H1 (cell line): ENCODE results near the gene CENPC. TPM values are rescaled to one million over a fixed set of nuclear protein-coding genes. Genes with fewer than 3 reads are reported as not detected.

ENCODE experiments used
- EGR1 ChIP-seq: IDR thresholded peaks from 2 replicates; pipeline ENCODE4 v1.6.1; 2011; ENCODE audit warnings: low read depth, low read length, borderline replicate concordance
- HDAC2 ChIP-seq, 2 experiments: fragments of 300-600 bp in 1 of 2; sonication (generic) in 1 of 2; IDR thresholded peaks; 2 replicates each; pipeline ENCODE4 v1.6.1; 2011 to 2012; ENCODE audit warnings: low read depth in 2 of 2, low read length in 2 of 2, mild to moderate bottlenecking in 2 of 2, moderate library complexity in 2 of 2, borderline replicate concordance in 1 of 2, inconsistent platforms in 1 of 2
- KDM5A ChIP-seq: fragments of 200-600 bp; IDR thresholded peaks from 2 replicates; pipeline ENCODE4 v1.7.1; 2012; ENCODE audit warnings: mild to moderate bottlenecking, low read length, inconsistent platforms, mixed read lengths
- POLR2A ChIP-seq, 2 experiments: IDR thresholded peaks; 1 replicate in 1 of 2; 2 replicates in 1 of 2; pipeline ENCODE4 v1.6.1; 2011; ENCODE audit warnings: low read depth in 2 of 2, low read length in 2 of 2, mild to moderate bottlenecking in 2 of 2; ENCODE audit errors: control extremely low read depth in 1 of 2
- RAD21 ChIP-seq, 2 experiments: IDR thresholded peaks in 1 of 2; conservative IDR thresholded peaks in 1 of 2; 2 replicates each; pipeline ENCODE4 v1.6.1; 2011; ENCODE audit warnings: low read depth in 2 of 2, low read length in 2 of 2, improper control_type of control experiment in 1 of 2, inconsistent platforms in 1 of 2, mild to moderate bottlenecking in 1 of 2, moderate library complexity in 1 of 2
- polyA plus RNA-seq, 7 experiments: library from polyadenylated mRNA; depleted of rRNA in 3 of 7; stranded (reverse) in 5 of 7; unstranded in 2 of 7; fragments of >200 nt in 5 of 7; fragments of 200-250 nt in 2 of 7; gene quantifications; 1 replicate in 5 of 7; 2 replicates in 1 of 7; 4 replicates in 1 of 7; pipeline versions ENCODE4 v1.2.1 to v1.2.3, GENCODE V29; 2011 to 2013; ENCODE audit warnings: missing spikeins in 2 of 7, mixed read lengths in 2 of 7
- total RNA-seq: library from RNA; stranded (reverse); fragmentation: NEBNext Ultra II Directional; extraction: Animal tissue kit (Norgen Biotek cat#: 25700); gene quantifications from 2 replicates; pipeline ENCODE4 v1.2.1, GENCODE V29; 2021
- TF ChIP-seq, protein P1 (sequence below): fragments of 300-600 bp; sonication (generic); IDR thresholded peaks from 2 replicates; pipeline ENCODE4 v1.7.1; 2012; ENCODE audit warnings: low read length, moderate library complexity, mild to moderate bottlenecking, inconsistent platforms; ENCODE audit not compliant: insufficient replicate concordance
- TF ChIP-seq, protein P2 (sequence below), 3 experiments: IDR thresholded peaks; 1 replicate in 2 of 3; 2 replicates in 1 of 3; pipeline versions ENCODE4 v1.5.1 to v1.6.1; 2011; ENCODE audit warnings: low read length in 3 of 3, mild to moderate bottlenecking in 3 of 3, inconsistent platforms in 2 of 3, low read depth in 1 of 3, moderate library complexity in 1 of 3; ENCODE audit not compliant: insufficient read depth in 1 of 3; ENCODE audit errors: control extremely low read depth in 1 of 3

CENPC gene
- total and polyA plus RNA-seq, 2 of the 8 experiments (the other 6 are each of a cell fraction or from before 2014, with no cell fraction given): 2.8 to 15.7 TPM

DNA sequence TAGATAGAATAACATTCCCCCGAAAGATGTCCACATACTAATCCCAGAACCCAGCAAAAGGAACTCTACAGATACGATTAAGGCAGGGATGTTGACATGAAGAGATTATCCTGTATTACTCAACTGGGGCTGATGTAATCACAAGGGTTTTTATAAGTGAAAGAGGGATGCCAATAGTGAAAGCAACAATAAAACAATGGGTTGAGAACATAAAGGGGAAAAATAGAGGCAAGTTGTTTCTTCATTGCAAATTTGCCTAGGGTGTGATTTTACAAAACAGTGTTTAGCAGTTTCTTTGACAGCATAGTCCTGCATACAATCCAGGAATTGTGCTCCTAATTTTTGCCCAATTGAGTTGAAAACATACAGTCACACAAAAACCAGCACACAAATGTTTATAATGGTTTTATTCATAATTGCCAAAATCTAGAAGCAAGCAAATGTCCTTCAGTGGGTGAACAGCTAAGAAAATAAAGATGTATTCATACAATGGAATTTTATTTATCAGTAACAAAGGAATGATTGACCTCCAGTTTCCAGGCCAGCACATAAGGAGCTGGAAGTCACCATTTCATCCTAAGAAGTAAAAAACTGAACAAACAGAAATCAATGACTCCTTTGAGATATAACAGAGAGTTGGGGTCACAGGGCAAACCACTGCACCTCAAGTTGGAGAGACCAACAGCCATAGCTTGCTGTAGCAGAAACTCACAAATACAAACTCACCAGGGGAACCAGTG is 107.2 kb downstream of the CENPC start (continued):
- TF ChIP-seq, protein P1, sequence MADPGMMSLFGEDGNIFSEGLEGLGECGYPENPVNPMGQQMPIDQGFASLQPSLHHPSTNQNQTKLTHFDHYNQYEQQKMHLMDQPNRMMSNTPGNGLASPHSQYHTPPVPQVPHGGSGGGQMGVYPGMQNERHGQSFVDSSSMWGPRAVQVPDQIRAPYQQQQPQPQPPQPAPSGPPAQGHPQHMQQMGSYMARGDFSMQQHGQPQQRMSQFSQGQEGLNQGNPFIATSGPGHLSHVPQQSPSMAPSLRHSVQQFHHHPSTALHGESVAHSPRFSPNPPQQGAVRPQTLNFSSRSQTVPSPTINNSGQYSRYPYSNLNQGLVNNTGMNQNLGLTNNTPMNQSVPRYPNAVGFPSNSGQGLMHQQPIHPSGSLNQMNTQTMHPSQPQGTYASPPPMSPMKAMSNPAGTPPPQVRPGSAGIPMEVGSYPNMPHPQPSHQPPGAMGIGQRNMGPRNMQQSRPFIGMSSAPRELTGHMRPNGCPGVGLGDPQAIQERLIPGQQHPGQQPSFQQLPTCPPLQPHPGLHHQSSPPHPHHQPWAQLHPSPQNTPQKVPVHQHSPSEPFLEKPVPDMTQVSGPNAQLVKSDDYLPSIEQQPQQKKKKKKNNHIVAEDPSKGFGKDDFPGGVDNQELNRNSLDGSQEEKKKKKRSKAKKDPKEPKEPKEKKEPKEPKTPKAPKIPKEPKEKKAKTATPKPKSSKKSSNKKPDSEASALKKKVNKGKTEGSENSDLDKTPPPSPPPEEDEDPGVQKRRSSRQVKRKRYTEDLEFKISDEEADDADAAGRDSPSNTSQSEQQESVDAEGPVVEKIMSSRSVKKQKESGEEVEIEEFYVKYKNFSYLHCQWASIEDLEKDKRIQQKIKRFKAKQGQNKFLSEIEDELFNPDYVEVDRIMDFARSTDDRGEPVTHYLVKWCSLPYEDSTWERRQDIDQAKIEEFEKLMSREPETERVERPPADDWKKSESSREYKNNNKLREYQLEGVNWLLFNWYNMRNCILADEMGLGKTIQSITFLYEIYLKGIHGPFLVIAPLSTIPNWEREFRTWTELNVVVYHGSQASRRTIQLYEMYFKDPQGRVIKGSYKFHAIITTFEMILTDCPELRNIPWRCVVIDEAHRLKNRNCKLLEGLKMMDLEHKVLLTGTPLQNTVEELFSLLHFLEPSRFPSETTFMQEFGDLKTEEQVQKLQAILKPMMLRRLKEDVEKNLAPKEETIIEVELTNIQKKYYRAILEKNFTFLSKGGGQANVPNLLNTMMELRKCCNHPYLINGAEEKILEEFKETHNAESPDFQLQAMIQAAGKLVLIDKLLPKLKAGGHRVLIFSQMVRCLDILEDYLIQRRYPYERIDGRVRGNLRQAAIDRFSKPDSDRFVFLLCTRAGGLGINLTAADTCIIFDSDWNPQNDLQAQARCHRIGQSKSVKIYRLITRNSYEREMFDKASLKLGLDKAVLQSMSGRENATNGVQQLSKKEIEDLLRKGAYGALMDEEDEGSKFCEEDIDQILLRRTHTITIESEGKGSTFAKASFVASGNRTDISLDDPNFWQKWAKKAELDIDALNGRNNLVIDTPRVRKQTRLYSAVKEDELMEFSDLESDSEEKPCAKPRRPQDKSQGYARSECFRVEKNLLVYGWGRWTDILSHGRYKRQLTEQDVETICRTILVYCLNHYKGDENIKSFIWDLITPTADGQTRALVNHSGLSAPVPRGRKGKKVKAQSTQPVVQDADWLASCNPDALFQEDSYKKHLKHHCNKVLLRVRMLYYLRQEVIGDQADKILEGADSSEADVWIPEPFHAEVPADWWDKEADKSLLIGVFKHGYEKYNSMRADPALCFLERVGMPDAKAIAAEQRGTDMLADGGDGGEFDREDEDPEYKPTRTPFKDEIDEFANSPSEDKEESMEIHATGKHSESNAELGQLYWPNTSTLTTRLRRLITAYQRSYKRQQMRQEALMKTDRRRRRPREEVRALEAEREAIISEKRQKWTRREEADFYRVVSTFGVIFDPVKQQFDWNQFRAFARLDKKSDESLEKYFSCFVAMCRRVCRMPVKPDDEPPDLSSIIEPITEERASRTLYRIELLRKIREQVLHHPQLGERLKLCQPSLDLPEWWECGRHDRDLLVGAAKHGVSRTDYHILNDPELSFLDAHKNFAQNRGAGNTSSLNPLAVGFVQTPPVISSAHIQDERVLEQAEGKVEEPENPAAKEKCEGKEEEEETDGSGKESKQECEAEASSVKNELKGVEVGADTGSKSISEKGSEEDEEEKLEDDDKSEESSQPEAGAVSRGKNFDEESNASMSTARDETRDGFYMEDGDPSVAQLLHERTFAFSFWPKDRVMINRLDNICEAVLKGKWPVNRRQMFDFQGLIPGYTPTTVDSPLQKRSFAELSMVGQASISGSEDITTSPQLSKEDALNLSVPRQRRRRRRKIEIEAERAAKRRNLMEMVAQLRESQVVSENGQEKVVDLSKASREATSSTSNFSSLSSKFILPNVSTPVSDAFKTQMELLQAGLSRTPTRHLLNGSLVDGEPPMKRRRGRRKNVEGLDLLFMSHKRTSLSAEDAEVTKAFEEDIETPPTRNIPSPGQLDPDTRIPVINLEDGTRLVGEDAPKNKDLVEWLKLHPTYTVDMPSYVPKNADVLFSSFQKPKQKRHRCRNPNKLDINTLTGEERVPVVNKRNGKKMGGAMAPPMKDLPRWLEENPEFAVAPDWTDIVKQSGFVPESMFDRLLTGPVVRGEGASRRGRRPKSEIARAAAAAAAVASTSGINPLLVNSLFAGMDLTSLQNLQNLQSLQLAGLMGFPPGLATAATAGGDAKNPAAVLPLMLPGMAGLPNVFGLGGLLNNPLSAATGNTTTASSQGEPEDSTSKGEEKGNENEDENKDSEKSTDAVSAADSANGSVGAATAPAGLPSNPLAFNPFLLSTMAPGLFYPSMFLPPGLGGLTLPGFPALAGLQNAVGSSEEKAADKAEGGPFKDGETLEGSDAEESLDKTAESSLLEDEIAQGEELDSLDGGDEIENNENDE: no peak
- TF ChIP-seq EGR1 (no peak), RAD21 (IDR thresholded peaks at IDR 0.05 in 1 of 2, conservative IDR thresholded peaks at IDR 0.05 in 1 of 2; ENCODE audit: low read depth in 2 of 2, low read length in 2 of 2) (no peak), KDM5A (no peak), POLR2A (IDR thresholded peaks at IDR 0.05; ENCODE audit: control extremely low read depth in 1 of 2, low read depth in 2 of 2, low read length in 2 of 2) (no peak), HDAC2 (IDR thresholded peaks at IDR 0.05; ENCODE audit: borderline replicate concordance in 1 of 2, low read depth in 2 of 2, low read length in 2 of 2) (no peak)
- TF ChIP-seq, protein P2, sequence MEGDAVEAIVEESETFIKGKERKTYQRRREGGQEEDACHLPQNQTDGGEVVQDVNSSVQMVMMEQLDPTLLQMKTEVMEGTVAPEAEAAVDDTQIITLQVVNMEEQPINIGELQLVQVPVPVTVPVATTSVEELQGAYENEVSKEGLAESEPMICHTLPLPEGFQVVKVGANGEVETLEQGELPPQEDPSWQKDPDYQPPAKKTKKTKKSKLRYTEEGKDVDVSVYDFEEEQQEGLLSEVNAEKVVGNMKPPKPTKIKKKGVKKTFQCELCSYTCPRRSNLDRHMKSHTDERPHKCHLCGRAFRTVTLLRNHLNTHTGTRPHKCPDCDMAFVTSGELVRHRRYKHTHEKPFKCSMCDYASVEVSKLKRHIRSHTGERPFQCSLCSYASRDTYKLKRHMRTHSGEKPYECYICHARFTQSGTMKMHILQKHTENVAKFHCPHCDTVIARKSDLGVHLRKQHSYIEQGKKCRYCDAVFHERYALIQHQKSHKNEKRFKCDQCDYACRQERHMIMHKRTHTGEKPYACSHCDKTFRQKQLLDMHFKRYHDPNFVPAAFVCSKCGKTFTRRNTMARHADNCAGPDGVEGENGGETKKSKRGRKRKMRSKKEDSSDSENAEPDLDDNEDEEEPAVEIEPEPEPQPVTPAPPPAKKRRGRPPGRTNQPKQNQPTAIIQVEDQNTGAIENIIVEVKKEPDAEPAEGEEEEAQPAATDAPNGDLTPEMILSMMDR (IDR thresholded peaks at IDR 0.05; ENCODE audit: control extremely low read depth in 1 of 3, insufficient read depth in 1 of 3, low read depth in 1 of 3, low read length in 3 of 3): no peak
